Activated T-helper 17 cell treated with anti-CD3 and anti-CD28 coated beads, Interleukin-2, amount 50 U/mL, for 72 hours (primary cell): ENCODE data around the gene SAG. TPM values are rescaled to one million over a fixed set of nuclear protein-coding genes. Genes with fewer than 3 reads are reported as not detected.
A peak's percentile ranks its signal among the peaks of the same experiment; 100 is the strongest.

Experiments
- ATAC-seq: fragments of 150-1000 bp; cut with Tn5 transposase; replicated peaks from 2 replicates; pipeline ENCODE4 v1.10.0; 2021; ENCODE audit warnings: mild to moderate bottlenecking, moderate library complexity
- H3K27ac Mint-ChIP-seq: one replicate; pipeline ENCODE4 v1.8.0; 2022; ENCODE audit warnings: mixed read lengths
- H3K27me3 Mint-ChIP-seq: one replicate; pipeline ENCODE4 v1.8.0; 2022; ENCODE audit warnings: mixed read lengths
- H3K36me3 Mint-ChIP-seq: one replicate; pipeline ENCODE4 v1.8.0; 2022; ENCODE audit warnings: low read depth, mild to moderate bottlenecking, mixed read lengths
- H3K4me1 Mint-ChIP-seq: one replicate; pipeline ENCODE4 v1.8.0; 2022; ENCODE audit warnings: mixed read lengths
- H3K4me3 Mint-ChIP-seq: one replicate; pipeline ENCODE4 v1.8.0; 2022; ENCODE audit warnings: mild to moderate bottlenecking, mixed read lengths
- H3K9me3 Mint-ChIP-seq: one replicate; pipeline ENCODE4 v1.8.0; 2022; ENCODE audit warnings: mixed read lengths
- total RNA-seq, 2 donors: library from RNA; stranded (reverse); gene quantifications; one replicate each; pipeline ENCODE4 v1.2.3, GENCODE V29; 2022

The SAG gene
- total RNA-seq, 2 donors from 2014 or later = 0.04 to 1.7 TPM

DNA sequence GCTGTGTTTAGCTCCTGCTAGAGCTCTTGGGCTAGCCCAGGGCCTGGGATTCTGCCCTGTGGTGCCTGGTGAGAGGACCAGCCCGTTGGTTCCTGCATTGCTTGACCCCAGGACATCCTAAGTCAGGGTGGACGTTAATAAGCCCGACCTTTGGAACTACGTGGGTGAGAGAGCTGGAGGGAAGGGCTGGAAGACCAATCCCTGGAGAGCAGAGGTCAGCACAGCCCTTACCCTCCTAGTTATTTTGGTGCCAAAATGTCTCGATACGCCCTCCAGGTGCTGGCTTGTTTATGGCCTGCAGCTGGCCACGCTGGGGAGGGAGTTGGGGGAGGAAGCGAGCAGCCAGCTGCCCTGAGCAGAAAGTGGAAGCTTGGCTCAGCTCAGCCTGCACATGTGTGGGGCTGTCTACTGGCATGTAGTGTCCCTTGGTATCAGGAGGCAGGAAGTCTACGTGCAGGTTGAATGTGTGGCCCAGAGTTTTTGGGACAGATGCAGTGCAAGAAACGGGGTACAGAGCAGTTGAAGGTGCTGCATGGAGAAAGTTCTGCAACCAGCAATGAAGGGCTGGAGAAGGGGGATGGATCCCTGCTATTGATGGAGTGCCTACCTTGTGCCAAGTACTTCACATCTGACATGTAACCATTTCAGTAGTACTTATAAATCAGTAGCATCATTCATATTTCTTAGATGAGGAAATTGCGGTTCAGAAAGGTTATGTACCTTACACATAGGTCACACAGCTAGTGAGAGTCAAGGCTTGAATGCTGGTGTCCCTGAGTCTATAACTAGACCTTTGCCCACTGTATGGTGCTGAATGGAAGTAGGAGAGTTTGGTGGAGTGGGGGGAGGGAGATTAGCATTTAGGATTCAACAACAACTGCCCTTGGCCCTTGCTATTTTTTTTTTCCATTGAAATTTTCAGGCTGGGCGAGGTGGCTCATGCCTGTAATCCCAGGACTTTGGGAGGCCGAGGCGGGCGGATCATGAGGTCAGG is 41.7 kb downstream of the SAG start:
- no peaks in the 10 kb centered on the region for H3K27me3 Mint-ChIP-seq
- peaks cover 18% of the 10 kb centered on the region for H3K4me1 Mint-ChIP-seq
- no peaks in the 10 kb centered on the region for H3K36me3 Mint-ChIP-seq
- no peak overlapping the region for H3K27ac Mint-ChIP-seq
- no peak for ATAC-seq
- no peak overlapping the region for H3K4me3 Mint-ChIP-seq
- H3K9me3 Mint-ChIP-seq = no peaks in the 10 kb centered on the region

DNA sequence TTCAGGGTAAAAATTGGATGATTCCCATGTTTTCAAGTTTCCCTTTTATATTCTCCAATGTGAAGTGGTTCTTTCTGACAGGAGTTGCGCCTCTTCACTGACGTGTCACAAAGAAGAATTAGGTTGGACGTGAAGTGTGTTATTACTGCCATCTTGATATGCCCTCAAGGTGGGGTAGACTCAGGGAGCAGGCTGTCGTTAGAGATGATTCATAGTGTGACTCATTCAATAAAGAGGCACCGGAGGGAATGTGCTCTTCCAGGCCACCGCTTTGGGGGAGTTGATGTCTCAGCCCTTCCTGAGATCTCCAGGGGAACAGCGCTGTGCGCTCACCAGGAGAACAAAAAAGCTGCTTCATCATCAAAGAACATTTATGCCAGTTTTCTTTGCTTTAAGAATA is 43.1 kb downstream of the SAG start:
- Mint-ChIP-seq H3K9me3 (no peaks in the 10 kb centered on the region), H3K4me3 (peak overlapping the region; percentile 35), H3K27me3 (no peaks in the 10 kb centered on the region), H3K27ac (peak overlapping the region; percentile 65), H3K36me3 (peaks cover 6% of the 10 kb centered on the region), H3K4me1 (peaks cover 23% of the 10 kb centered on the region)
- peak; percentile 71 for ATAC-seq

DNA sequence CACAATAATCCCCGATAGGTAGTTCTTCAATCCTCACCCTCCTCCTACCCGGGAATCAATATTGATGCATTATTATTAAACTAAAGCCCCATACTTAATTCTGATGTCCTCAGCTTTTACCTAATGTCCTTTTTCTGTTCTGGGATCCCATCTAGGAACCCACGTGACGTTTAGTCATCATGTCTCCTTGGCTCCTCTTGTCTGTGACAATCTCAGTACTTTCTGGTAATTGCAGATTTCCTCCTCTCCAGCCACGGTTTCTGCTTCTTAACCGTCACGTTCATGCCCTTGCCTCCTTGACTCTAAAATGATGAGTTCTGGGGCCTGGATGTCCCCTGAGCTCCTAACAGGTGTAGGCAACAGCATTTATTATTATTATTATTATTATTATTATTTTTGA is 43.8 kb downstream of the SAG start:
- peaks cover 30% of the 10 kb centered on the region for H3K4me1 Mint-ChIP-seq
- H3K4me3 Mint-ChIP-seq = no peak overlapping the region
- ATAC-seq = no peak
- H3K36me3 Mint-ChIP-seq = peaks cover 13% of the 10 kb centered on the region
- no peaks in the 10 kb centered on the region for H3K27me3 Mint-ChIP-seq
- H3K9me3 Mint-ChIP-seq = no peaks in the 10 kb centered on the region
- H3K27ac Mint-ChIP-seq = no peak overlapping the region

DNA sequence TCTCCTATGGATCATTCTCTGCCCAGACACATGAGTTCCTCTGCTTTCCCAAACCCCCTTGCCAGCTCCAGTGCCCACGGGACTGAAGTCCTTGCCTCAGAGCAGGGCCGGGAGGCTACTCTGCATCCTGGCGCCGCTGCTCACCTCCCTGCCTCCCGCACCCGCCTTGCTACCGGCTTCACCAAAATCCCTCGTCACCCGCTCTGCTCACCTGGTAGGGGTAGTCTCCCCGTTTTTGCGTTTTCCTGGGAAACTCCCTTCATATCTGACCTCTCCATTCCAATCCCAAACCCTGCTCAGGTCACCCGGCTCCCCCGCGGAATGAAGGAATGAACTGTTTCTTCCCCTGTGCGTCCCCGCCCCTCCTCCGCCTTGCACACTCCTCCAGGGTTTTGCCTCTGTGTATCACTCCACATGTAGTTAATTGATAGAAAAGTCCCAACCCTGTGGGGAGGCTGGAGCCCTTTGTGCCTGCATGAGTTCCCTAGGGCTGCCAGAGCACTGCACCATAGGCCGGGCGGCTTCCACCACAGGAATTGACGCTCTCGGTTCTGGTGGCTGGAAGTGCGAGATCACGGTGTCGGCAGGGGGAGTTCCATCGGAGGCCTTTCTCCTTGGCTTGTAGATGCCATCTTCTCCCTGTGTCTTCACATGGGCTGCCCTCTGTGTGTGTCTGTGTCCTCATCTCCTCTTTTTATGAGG is 44.7 kb downstream of the SAG start:
- H3K36me3 Mint-ChIP-seq = peaks cover 21% of the 10 kb centered on the region
- no peaks in the 10 kb centered on the region for H3K9me3 Mint-ChIP-seq
- H3K27me3 Mint-ChIP-seq = no peaks in the 10 kb centered on the region
- peaks cover 37% of the 10 kb centered on the region for H3K4me1 Mint-ChIP-seq
- peak overlapping the region; percentile 83 for H3K4me3 Mint-ChIP-seq
- no peak overlapping the region for H3K27ac Mint-ChIP-seq
- ATAC-seq = no peak

DNA sequence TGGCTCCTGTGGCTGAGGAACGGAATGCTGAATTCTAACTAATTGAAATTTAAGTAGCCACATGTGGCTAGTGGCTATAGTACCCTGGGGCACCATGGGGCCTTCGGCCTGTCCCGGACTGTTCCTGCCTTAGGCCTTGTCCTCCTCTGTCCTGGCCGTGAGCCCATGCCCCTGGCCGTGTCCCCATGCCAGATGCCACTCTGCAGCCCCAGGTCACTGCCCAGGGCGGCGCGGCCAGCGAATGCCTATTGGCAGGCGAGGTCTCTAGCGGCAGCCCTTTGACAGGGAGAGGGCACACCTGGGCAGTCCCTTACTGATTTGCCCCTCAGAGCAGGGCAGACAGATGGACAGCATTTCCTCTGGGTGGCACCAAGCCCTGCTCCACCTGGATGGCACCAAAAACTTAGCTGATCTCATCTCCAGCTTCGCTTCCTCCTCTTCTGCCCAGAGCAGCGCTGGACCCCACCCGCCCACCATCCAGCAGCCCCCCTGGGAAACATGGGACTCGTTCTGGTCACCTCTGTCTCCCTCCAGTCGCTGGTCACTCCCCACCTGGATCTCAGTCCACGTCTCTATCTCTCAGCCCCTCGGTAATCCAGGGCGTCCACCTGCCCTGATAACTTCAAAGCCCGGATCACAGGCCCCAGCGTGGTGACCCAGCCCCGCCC is 45.6 kb downstream of the SAG start:
- no peaks in the 10 kb centered on the region for H3K9me3 Mint-ChIP-seq
- ATAC-seq = no peak
- H3K4me1 Mint-ChIP-seq = peaks cover 37% of the 10 kb centered on the region
- H3K4me3 Mint-ChIP-seq = peak overlapping the region; percentile 83
- peak overlapping the region; percentile 87 for H3K27ac Mint-ChIP-seq
- H3K27me3 Mint-ChIP-seq = no peaks in the 10 kb centered on the region
- peaks cover 21% of the 10 kb centered on the region for H3K36me3 Mint-ChIP-seq

DNA sequence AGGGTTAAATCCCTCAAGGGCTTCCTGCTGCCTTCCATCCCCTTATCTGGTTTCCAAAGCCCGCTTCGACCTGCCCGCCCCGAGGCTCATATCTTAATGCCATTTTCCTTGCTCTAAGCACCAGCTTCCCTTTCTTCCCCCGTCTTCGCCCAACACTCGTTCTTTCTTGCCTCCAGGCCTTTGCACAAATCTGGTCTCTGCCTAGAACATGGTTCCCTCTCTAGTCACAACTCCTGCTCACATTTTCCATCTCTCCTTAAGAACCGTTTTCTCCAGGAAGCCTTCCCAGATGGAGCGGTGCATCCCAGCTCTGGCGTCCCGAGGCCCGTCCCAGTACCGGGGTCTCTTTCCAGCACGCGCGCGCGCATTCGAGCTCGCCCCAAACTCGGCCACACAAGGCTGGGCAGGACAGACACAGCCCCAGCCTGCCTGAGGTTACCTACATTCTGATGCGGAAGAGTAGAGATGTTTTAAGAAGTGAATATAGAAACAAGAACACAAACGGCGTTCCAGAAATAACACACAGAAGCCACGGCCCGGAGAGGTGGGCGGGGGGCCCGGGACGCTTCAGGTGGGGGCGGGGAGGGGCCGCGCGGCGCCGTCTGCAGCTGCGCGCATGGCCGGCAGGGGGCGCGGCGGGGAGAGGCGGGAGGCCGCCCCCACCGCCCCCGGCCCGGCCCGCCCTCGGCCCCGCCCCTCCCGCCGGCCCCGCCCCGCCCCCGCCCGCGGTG is 46.3 kb downstream of the SAG start, which contains the start of gene DGKD:
DGKD (plus strand) TSS at position 726 of the 731 bp plus-strand sequence. CDS start 25 bp downstream, outside the sequence.
- Mint-ChIP-seq H3K36me3 (peaks cover 28% of the 10 kb centered on the region), H3K4me3 (peak within 1 kb of the TSS; percentile 87), H3K4me1 (peaks cover 44% of the 10 kb centered on the region), H3K9me3 (no peaks in the 10 kb centered on the region), H3K27ac (peak within 1 kb of the TSS; percentile 87), H3K27me3 (no peaks in the 10 kb centered on the region)
- ATAC-seq = peak; percentile 77

DNA sequence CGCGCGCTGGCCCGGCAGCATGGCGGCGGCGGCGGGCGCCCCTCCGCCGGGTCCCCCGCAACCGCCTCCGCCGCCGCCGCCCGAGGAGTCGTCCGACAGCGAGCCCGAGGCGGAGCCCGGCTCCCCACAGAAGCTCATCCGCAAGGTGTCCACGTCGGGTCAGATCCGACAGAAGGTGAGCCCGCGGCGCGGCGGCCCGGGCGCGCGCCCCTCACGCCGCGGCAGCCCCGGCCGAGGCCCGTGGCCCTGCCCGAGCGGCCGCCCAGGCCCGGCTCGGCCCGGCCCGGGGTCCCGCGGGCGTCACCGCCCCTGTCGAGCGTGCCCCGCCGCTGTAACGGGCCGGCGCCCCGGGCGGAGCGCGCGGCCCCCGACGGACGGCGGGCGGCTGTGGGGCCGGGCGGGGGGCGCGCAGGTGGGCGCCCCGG is 46.9 kb downstream of the SAG start:
- Mint-ChIP-seq H3K27me3 (no peaks in the 10 kb centered on the region), H3K4me1 (peaks cover 45% of the 10 kb centered on the region), H3K36me3 (peaks cover 28% of the 10 kb centered on the region), H3K4me3 (peak overlapping the region; percentile 87), H3K9me3 (no peaks in the 10 kb centered on the region), H3K27ac (no peak overlapping the region)
- peak; percentile 26 for ATAC-seq

DNA sequence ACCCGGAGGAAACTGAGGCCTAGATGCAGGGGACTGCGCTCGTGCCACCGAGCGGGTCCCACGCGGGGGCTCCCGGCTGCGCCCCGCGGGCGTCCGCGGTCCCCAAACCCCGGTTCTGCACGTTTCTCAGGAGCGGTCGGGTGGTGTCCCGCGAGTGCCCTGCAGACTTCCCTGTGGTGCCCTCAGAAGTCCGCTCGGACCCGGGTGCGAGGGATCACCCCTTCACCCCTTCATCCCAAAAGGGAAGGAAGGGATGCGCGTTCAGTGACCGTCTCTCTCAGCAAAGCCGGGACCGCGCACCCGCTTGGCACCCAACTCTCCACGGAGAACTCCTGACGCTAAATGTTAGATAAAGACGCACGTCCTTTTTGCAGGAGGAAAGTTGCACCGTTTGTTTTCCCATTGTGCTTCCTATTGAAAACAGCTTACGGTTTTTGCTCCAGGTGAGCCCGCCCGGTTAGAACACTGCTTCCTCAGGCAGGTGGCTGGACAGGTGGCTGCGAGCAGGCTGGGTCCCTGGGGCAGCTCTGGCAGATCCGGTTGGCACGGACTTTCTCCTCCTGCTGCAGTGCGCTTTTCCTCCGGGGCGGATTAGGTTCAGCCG is 47.5 kb downstream of the SAG start:
- Mint-ChIP-seq H3K4me1 (peaks cover 43% of the 10 kb centered on the region), H3K27me3 (no peaks in the 10 kb centered on the region), H3K4me3 (peak overlapping the region; percentile 87), H3K36me3 (peaks cover 28% of the 10 kb centered on the region), H3K27ac (peak overlapping the region; percentile 5), H3K9me3 (no peaks in the 10 kb centered on the region)
- ATAC-seq = no peak

DNA sequence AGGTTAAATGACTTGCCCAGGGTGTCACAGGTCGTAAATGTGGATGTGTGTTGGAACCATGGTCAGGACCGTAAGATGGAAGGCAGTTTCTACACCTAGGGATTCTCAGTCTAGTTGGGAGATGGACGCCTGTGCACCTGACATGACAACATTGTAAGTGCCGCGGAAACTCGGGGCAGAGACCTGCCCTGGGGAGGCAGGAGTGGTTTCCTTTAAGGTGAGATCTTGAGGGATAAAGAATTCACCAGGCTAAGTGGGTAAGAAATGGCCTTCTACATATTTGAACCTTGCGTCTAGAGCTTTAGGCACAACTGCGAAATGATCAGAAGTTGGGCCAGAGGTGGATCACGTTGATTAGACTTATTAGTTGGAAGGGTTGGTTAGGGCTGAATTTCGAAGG is 48.3 kb downstream of the SAG start:
- H3K4me3 Mint-ChIP-seq = peak overlapping the region; percentile 87
- H3K4me1 Mint-ChIP-seq = peaks cover 35% of the 10 kb centered on the region
- H3K36me3 Mint-ChIP-seq = peaks cover 28% of the 10 kb centered on the region
- no peak for ATAC-seq
- H3K9me3 Mint-ChIP-seq = no peaks in the 10 kb centered on the region
- peak overlapping the region; percentile 5 for H3K27ac Mint-ChIP-seq
- H3K27me3 Mint-ChIP-seq = no peaks in the 10 kb centered on the region

DNA sequence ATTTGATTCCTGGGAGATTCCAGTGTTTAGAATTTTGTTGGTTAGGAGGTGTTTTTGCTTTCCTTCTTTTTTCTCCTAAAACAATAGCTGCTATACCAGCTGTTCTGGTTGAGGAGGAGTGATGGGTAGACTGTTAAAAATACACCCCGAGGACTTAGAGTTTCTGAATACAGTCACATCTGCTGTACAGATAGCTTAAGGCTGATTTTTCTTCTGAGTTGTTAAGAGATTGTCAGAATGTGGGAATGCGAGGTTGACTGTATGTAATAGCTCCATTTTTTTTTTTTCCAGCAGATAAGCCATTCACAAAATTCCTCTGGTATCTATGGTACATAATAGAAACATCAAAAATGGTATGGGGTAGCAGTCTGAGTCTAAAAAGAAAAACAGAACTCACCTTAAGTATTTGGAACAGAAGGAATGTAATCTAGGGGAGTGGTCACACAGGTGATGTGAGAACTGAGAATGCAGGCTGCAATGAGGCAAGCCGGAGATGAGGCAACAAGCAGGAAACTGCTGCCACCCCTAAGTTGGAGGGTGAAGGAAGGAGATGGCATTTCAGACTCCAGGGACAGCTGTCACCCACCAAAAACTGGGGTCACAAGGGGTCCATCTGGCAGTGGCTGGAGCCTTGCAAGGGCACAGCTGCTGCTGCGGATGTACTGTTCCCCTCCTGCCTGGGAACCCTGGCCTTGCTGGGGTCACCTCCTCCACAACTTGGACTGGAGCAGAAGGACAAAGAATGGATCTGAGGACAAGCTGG is 49.1 kb downstream of the SAG start:
- no peak for ATAC-seq
- Mint-ChIP-seq H3K27me3 (no peaks in the 10 kb centered on the region), H3K4me1 (peaks cover 35% of the 10 kb centered on the region), H3K4me3 (peak overlapping the region; percentile 87), H3K9me3 (no peaks in the 10 kb centered on the region), H3K27ac (no peak overlapping the region), H3K36me3 (peaks cover 28% of the 10 kb centered on the region)

DNA sequence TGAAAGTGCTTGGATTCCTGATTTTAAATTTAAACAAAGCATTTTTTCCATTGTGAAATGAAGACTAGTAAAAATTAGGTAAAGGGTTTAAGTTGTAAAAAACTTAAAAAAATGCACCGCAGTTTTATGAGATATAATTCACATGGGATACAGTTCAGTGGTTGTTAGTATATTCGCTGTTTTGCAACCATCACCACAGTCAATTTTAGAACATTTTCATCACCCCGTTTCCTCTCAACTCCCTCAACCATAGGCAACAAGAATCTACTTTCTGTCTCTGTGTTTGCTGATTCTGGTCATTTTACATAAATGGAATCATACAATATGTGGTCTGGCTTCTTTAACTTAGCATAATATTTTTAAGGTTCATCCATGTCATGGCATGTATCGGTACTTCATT is 50.7 kb downstream of the SAG start:
- H3K9me3 Mint-ChIP-seq = no peaks in the 10 kb centered on the region
- H3K27me3 Mint-ChIP-seq = no peaks in the 10 kb centered on the region
- H3K4me1 Mint-ChIP-seq = peaks cover 35% of the 10 kb centered on the region
- no peak overlapping the region for H3K27ac Mint-ChIP-seq
- peaks cover 28% of the 10 kb centered on the region for H3K36me3 Mint-ChIP-seq
- ATAC-seq = no peak
- H3K4me3 Mint-ChIP-seq = no peak overlapping the region

DNA sequence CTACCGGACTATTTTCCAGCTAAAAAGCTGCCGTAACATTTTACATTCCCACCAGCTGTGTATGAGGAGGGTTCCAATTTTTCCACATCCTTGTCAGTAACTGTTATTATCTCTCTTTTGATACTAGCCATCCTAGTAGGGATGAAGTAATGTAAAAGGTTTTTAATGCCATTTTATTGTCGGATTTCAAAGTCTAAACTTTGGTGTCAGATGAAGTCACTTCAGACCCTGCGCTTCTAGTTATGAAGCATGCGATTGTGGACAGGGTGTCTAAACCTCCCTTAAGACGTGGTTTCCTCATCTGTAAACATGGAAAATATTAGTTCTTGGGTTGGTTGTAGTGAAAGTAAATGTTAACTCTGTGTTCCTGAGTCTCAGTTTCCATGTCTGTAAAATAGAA is 51.3 kb downstream of the SAG start:
- peak; percentile 15 for ATAC-seq

DNA sequence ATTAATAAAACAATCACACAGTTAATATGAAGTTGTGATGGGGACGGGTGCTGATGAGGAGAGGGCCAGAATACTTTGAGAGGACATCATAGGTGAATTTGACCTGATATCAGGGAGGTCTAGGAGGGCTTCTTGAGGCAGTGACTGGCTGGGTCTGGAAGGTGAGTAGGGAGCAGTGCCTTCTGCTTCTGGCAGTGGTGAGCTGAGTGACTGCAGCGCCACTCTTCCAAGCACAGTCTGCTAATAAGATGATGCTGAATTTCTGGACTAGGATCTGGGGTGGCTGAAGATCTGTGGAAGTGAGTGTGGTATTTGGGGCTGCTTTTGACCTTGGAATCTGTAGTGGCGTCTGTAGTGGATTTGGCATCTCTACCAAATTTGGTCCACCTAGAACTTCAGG is 52.2 kb downstream of the SAG start:
- Mint-ChIP-seq H3K27ac (peak overlapping the region; percentile 2), H3K4me3 (no peak overlapping the region), H3K4me1 (peaks cover 33% of the 10 kb centered on the region), H3K27me3 (no peaks in the 10 kb centered on the region), H3K36me3 (peaks cover 34% of the 10 kb centered on the region), H3K9me3 (peaks cover 3% of the 10 kb centered on the region)
- no peak for ATAC-seq

More for the DNA sequence above, 51.3 kb downstream of the SAG start:
- Mint-ChIP-seq H3K4me1 (peaks cover 34% of the 10 kb centered on the region), H3K9me3 (peaks cover 3% of the 10 kb centered on the region), H3K27ac (peak overlapping the region; percentile 2), H3K27me3 (no peaks in the 10 kb centered on the region), H3K4me3 (no peak overlapping the region), H3K36me3 (peaks cover 33% of the 10 kb centered on the region)
